GM18951 (cell line): ENCODE results near the gene MGAT4B.
A peak's percentile ranks its signal among the peaks of the same experiment; 100 is the strongest.

Experiments
- POLR2A ChIP-seq: IDR thresholded peaks from 4 replicates; pipeline ENCODE4 v1.6.1; 2011; ENCODE audit warnings: mild to moderate bottlenecking; ENCODE audit not compliant: insufficient read length, insufficient read depth; ENCODE audit errors: extremely low read depth
- in situ Hi-C: fragments of 300-500 bp; cut with MboI; formaldehyde crosslinking; loops from one replicate; pipeline ENCODE4 v1.12.0; 2022; ENCODE audit warnings: low sequenced_read_pairs, mixed read lengths, inconsistent platforms; ENCODE audit not compliant: unreplicated experiment

Gene MGAT4B

GRCh38 chr5:179820483-179821297 lies 14.0 kb upstream of the MGAT4B start, which contains the start of gene SQSTM1:
SQSTM1 (plus strand) TSS chr5:179820905; CDS start chr5:179820937, 32 bp downstream.
- in situ Hi-C loops, result no loop called here

DNA sequence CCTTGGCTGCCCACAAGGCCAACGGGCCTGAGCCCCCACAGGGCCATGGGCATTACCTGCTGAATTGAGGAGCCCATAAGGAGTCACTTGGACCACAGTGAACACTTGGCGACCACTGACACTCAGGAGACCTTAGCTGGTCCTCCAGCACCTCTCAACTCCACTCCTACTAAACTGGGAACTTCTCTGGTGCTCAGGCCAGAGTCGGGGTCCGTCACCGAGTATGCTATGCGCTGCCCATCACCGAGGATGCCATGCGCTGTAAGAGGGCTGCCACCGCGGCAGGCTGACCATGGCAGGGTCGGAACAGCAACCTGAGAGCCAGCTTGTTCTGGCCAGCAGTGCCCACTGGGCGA lies 13.4 kb upstream of the MGAT4B start:
- TF ChIP-seq POLR2A, result no peak
- in situ Hi-C loops, result no loop called here

More at GRCh38 chr5:179820483-179821297, 14.0 kb upstream of the MGAT4B start, which contains the start of gene SQSTM1:
- peak; percentile 100 for TF ChIP-seq POLR2A

DNA sequence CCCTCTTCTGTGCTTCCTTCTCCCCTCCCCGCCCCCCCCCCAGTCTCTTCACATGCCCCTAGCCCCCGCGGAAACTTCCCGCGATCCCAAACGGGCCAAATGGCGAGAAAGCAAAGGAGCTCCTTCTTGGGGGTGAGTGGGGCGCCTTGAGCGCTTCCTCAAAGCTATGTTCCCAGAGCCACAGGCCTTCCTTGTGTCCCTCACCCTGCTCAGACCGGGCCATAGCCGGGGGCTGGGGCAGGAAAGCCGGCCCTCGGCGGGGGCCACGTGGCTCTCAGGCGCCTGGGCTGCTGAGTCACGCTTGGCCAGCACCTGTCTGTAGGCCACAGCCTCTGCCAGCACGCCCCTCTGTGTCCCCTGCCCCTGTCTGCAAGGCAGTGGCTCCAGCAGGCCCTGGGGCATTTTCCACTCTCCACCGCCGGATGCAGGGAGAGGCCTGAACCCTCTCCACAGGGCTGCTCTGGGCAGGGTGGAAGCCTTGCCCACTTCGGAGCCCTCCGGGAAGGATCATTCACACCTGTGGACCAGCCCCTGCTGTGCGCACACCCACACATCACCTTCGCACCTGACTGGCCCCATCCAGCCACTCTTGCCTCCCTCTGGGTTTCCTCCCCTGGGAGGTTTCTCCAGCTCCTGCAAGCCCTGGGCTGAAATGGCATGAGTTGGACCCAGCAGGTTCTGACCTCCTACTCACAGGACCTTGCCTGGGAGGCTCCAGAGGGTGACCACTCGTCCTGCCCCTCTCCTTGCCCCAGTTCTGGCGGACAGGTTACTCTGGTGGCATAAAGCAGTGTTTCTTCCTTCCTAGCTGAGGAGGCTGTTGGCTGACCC lies 12.8 kb upstream of the MGAT4B start:
- in situ Hi-C loops, result no loop called here
- TF ChIP-seq POLR2A, result no peak

- peak; percentile 71 for TF ChIP-seq POLR2A
- in situ Hi-C loops, result no loop called here
Measured at GRCh38 chr5:179818746-179819295, 12.2 kb upstream of the MGAT4B start.

DNA sequence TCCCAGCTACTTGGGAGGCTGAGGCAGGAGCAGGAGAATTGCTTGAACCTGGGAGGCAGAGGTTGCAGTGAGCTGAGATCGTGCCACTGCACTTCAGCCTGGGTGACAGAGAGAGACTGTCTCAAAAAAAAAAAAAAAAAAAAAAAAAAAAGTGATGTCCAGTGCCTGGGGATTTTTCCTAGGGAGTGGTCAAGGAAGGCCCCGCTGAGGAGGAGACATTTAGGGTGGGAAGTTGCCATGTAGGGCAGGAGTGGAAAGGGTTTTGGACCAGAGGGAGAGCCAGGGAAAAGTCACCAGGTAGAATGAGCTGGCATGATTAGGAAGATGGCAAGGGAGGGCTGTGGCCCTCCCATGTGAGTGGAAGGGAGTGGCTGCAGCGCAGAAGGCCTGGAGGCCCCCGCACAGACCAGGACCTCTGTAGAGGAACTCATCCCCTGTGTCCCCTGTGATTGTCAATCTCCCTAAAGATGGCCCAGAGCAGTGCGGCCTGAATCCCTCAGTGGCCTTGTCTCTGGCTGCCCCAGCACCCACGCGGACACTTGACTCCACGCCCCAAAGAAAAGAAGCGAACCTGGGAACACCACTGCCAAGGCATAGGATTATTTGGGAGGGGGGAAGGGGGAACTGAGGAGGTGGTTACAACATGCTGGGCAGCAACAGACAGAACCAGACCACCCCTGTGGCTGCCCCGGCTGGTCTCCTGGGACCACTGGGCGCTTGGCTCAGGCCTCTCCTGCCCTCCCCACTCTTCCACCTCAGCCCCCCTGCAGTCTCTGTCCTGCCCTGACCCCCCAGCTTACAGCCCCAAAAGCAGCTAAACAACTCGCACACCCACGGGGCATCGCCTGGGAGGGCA lies 11.5 kb upstream of the MGAT4B start:
- TF ChIP-seq POLR2A, result no peak
- in situ Hi-C loops, result no loop called here

DNA sequence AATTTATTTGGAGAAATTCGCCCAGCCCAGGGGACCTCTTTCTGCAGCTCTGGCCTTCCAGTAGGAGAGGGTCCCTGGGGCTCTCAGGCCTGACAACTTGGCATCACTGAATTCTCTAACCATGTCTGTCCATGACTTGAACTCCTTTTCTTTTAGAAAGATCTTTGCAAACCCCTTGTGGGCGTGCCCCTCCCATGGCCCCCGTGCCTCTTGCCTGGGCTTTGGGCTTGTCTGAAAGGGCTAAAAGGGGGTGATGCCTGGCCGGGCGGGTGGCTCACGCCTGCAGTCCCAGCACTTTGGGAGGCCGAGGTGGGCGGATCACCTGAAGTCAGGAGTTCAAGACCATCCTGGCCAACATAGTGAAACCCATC lies 10.8 kb upstream of the MGAT4B start:
- in situ Hi-C loops, result no loop called here
- TF ChIP-seq POLR2A, result no peak

DNA sequence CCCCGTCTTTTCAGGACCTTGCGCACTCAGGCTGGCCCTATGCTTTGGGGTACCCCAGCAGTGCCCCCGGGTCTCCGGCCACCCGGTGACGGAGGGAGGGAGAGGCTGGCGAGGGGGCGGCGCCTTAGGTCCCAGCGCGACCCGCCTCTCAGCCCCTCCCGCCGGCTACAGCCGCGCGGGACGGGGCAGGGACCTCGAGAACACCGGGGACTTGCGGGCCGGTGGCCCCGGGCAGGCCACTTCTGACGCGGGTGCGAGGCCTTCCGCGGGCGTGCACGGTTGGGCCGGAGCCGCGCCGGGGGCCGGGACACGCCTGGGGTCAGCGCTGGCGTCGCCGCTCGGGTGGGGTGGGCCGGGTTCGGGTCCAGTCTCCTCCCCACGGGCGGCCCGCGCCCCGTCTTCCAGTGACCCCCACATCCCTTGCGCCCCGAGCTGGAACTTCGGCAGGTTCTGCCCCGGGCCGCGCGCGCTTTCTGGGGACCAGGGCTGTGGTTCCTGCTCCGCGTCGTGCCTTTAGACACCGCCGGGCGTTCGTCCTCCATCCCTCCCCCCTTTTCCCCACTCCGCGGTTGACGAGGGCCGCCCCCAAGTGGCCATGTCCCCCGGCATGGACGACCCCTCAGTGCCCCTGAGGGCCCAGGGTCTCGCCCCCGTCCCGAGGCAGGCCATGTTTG lies 10.3 kb upstream of the MGAT4B start:
- in situ Hi-C loops, result no loop called here

GRCh38 chr5:179816401-179816795 lies 9.7 kb upstream of the MGAT4B start:
- no peak for TF ChIP-seq POLR2A
- in situ Hi-C loops, result no loop called here

More for the DNA sequence above, 10.3 kb upstream of the MGAT4B start:
- TF ChIP-seq POLR2A, result peak; percentile 29

GRCh38 chr5:179815491-179816249 lies 9.0 kb upstream of the MGAT4B start:
- in situ Hi-C loops, result no loop called here
- TF ChIP-seq POLR2A, result no peak

DNA sequence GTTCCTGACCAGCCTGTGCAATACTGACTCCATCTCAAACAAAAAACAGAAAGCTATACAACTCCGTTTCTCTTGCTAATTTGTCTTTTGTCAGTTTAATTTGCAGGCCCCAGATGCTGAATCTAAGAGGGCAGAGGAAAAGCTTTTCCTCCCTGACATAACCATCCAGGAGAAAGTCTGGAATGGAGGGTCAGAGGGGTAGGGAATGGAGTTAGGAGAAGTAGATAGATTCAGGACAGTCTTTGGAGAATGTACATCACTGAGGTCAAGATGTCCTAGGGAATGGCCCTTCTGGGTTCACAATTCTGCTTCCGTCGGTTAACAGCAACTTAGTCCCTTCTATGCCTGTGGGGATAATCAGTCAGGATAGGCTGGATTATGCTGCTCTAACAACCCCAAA lies 7.4 kb upstream of the MGAT4B start:
- in situ Hi-C loops, result no loop called here

GRCh38 chr5:179812997-179813607 lies 6.4 kb upstream of the MGAT4B start:
- in situ Hi-C loops, result no loop called here
- TF ChIP-seq POLR2A, result no peak

More for the DNA sequence above, 7.4 kb upstream of the MGAT4B start:
- no peak for TF ChIP-seq POLR2A
